DMS79 (cell line): ENCODE results near the gene MPP1.

Source experiments
- DNase-seq: peaks from one replicate; lab custom pipeline; 2025; lab: John Stamatoyannopoulos, UW

Gene MPP1

DNA sequence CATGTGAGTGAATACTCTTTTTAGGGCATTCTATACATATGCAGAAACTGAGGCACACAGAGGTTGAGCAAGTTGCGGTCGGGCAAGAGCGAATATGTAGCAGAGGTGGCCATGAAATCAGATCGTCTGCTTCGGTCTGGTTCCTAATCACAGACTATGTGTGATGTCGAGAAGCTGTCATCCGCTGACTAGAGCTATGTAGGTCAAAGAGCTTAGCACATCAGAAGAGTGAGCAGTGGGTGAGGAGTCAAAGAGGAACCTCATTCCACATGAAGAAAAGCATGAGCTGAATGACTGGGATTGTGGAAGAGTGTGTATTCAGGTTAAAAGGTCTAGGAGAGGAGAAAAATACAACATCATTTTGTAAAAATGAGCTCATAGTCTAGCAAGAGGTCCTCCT lies 73.4 kb downstream of the MPP1 start:
- DNase-seq: no peak

GRCh38 chrX:154731184-154731583 lies 74.1 kb downstream of the MPP1 start:
- DNase-seq: no peak

GRCh38 chrX:154730253-154730891 lies 74.9 kb downstream of the MPP1 start:
- DNase-seq: no peak

GRCh38 chrX:154729439-154729838 lies 75.8 kb downstream of the MPP1 start:
- DNase-seq: no peak
